H1 (cell line): ENCODE results near the gene FRK. TPM values are rescaled to one million over a fixed set of nuclear protein-coding genes. Genes with fewer than 3 reads are reported as not detected.

Source experiments
- CTCF ChIA-PET: fragments of 300-600 bp; sonication (Branson Sonifier 250); formaldehyde crosslinking; loops from one replicate; lab custom pipeline; 2021; ENCODE audit not compliant: partially characterized antibody; lab: Charles Lee
- POLR2A ChIA-PET: fragments of 300-600 bp; sonication (Branson Sonifier 250); formaldehyde crosslinking; loops from one replicate; lab custom pipeline; 2021; ENCODE audit warnings: inconsistent platforms; ENCODE audit not compliant: partially characterized antibody; lab: Charles Lee
- DNase-seq, 2 experiments: peaks; one replicate each; pipeline versions ENCODE4 v3.0.0 to v3.0.0-alpha.2; 2010 to 2022; ENCODE audit warnings: low spot score in 2 of 2, low read depth in 1 of 2, mixed read lengths in 1 of 2
- FAIRE-seq: peaks from 2 replicates; lab custom pipeline; 2011; peaks lifted over from hg19 to GRCh38; lab: Jason Lieb, UNC
- H2AFZ ChIP-seq: 2 replicates; pipeline ENCODE4 v1.8.1; 2012; ENCODE audit warnings: low read length, inconsistent platforms
- H2AK5ac ChIP-seq: 2 replicates; pipeline ENCODE4 v1.6.1; 2013; ENCODE audit warnings: low read depth, low read length
- H2BK120ac ChIP-seq: replicated peaks from 2 replicates; pipeline ENCODE3; 2013; ENCODE audit warnings: low read depth, low read length, inconsistent platforms
- H2BK12ac ChIP-seq: 2 replicates; pipeline ENCODE4 v1.6.1; 2013; ENCODE audit warnings: low read depth, low read length
- H2BK15ac ChIP-seq: 2 replicates; pipeline ENCODE4 v1.6.1; 2013; ENCODE audit warnings: low read length
- H2BK20ac ChIP-seq: 2 replicates; pipeline ENCODE4 v1.6.1; 2013; ENCODE audit warnings: low read length
- H2BK5ac ChIP-seq: 2 replicates; pipeline ENCODE4 v1.6.1; 2013; ENCODE audit warnings: low read depth, low read length
- H3K14ac ChIP-seq: 2 replicates; pipeline ENCODE4 v1.6.1; 2013; ENCODE audit warnings: inconsistent platforms; ENCODE audit not compliant: insufficient read length
- H3K18ac ChIP-seq: 2 replicates; pipeline ENCODE4 v1.6.1; 2013; ENCODE audit warnings: low read length; ENCODE audit errors: extremely low read depth
- H3K23ac ChIP-seq: 2 replicates; pipeline ENCODE4 v1.6.1; 2013; ENCODE audit warnings: inconsistent platforms; ENCODE audit not compliant: insufficient read length
- H3K23me2 ChIP-seq: 2 replicates; pipeline ENCODE4 v1.6.1; 2013; ENCODE audit warnings: low read depth, low read length
- H3K27ac ChIP-seq: 2 replicates; pipeline ENCODE4 v1.6.1; 2011; ENCODE audit warnings: low read depth, low read length, inconsistent platforms
- H3K27me3 ChIP-seq, 4 experiments: replicated peaks in 1 of 4; 1 replicate in 1 of 4; 2 replicates in 3 of 4; pipeline versions ENCODE4 v1.6.1 to v1.8.1; 2011 to 2013; ENCODE audit warnings: low read length in 3 of 4, mild to moderate bottlenecking in 3 of 4, inconsistent platforms in 2 of 4, mixed read lengths in 2 of 4, moderate library complexity in 1 of 4; ENCODE audit not compliant: control insufficient read depth in 3 of 4, insufficient read depth in 3 of 4; ENCODE audit errors: extremely low read depth in 1 of 4
- H3K36me3 ChIP-seq, 4 experiments: 2 replicates each; pipeline versions ENCODE4 v1.6.1 to v1.8.1; 2011 to 2013; ENCODE audit warnings: mild to moderate bottlenecking in 4 of 4, low read length in 3 of 4, moderate library complexity in 2 of 4, control low read depth in 1 of 4, inconsistent platforms in 1 of 4; ENCODE audit not compliant: insufficient read depth in 4 of 4, control insufficient read depth in 2 of 4
- H3K4ac ChIP-seq: replicated peaks from 2 replicates; pipeline ENCODE3; 2013; ENCODE audit warnings: low read length, low read depth, mixed read lengths, inconsistent platforms; ENCODE audit not compliant: insufficient read length
- H3K4me1 ChIP-seq, 4 experiments: replicated peaks in 1 of 4; 1 replicate in 1 of 4; 2 replicates in 3 of 4; pipeline versions ENCODE4 v1.6.1 to v1.8.1; 2011 to 2013; ENCODE audit warnings: low read length in 3 of 4, inconsistent platforms in 2 of 4, mixed read lengths in 1 of 4; ENCODE audit not compliant: insufficient read depth in 4 of 4, control insufficient read depth in 3 of 4
- H3K4me2 ChIP-seq, 2 experiments: 2 replicates each; pipeline versions ENCODE4 v1.6.1 to v1.8.1; 2011 to 2013; ENCODE audit warnings: low read depth in 2 of 2, low read length in 2 of 2, control low read depth in 1 of 2, inconsistent platforms in 1 of 2, mild to moderate bottlenecking in 1 of 2; ENCODE audit not compliant: insufficient read depth in 1 of 2
- H3K4me3 ChIP-seq, 4 experiments: fragments of 200-600, 300-600 bp in 1 of 4; sonication (generic), shearing (Covaris generic), sonication (Bioruptor Twin) in 1 of 4; 2 replicates each; pipeline versions ENCODE4 v1.5.1 to v1.8.1; 2011 to 2016; ENCODE audit warnings: low read length in 4 of 4, low read depth in 3 of 4, control low read depth in 2 of 4, inconsistent platforms in 2 of 4, mild to moderate bottlenecking in 2 of 4, mixed read lengths in 1 of 4, moderate library complexity in 1 of 4; ENCODE audit not compliant: insufficient read depth in 2 of 4; ENCODE audit errors: extremely low read depth in 1 of 4
- H3K56ac ChIP-seq: replicated peaks from 2 replicates; pipeline ENCODE3; 2013; ENCODE audit warnings: low read depth, mild to moderate bottlenecking, mixed read lengths, low read length, inconsistent platforms; ENCODE audit not compliant: insufficient read length
- H3K79me1 ChIP-seq: 2 replicates; pipeline ENCODE4 v1.6.1; 2013; ENCODE audit warnings: low read depth, low read length, control low read depth
- H3K79me2 ChIP-seq, 2 experiments: 2 replicates each; pipeline versions ENCODE4 v1.6.1 to v1.8.1; 2012 to 2013; ENCODE audit warnings: low read length in 2 of 2, mild to moderate bottlenecking in 2 of 2, inconsistent platforms in 1 of 2; ENCODE audit not compliant: insufficient read depth in 2 of 2, control insufficient read depth in 1 of 2
- H3K9ac ChIP-seq, 4 experiments: replicated peaks in 1 of 4; 1 replicate in 1 of 4; 2 replicates in 3 of 4; pipeline versions ENCODE4 v1.6.1 to v1.8.1; 2011 to 2013; ENCODE audit warnings: low read depth in 3 of 4, low read length in 3 of 4, control low read depth in 2 of 4, mild to moderate bottlenecking in 2 of 4, moderate library complexity in 2 of 4, inconsistent platforms in 1 of 4; ENCODE audit errors: extremely low read depth in 1 of 4
- H3K9me3 ChIP-seq, 2 experiments: 2 replicates each; pipeline versions ENCODE4 v1.6.1 to v1.8.1; 2012 to 2013; ENCODE audit warnings: mild to moderate bottlenecking in 2 of 2, moderate library complexity in 2 of 2, control low read depth in 1 of 2, inconsistent platforms in 1 of 2, low read depth in 1 of 2, low read length in 1 of 2, mixed read lengths in 1 of 2; ENCODE audit not compliant: insufficient read depth in 2 of 2
- H4K20me1 ChIP-seq, 2 experiments: replicated peaks in 1 of 2; 2 replicates each; pipeline versions ENCODE3 to v1.8.1; 2011 to 2013; ENCODE audit warnings: inconsistent platforms in 2 of 2, low read length in 2 of 2, mild to moderate bottlenecking in 1 of 2; ENCODE audit not compliant: insufficient read depth in 2 of 2, control insufficient read depth in 1 of 2
- H4K5ac ChIP-seq: 2 replicates; pipeline ENCODE4 v1.6.1; 2013; ENCODE audit warnings: low read length, low read depth, mixed read lengths, inconsistent platforms; ENCODE audit not compliant: insufficient read length
- H4K8ac ChIP-seq: 2 replicates; pipeline ENCODE4 v1.8.0; 2013; ENCODE audit warnings: mild to moderate bottlenecking, moderate library complexity, low read length, inconsistent platforms; ENCODE audit not compliant: insufficient read depth; ENCODE audit errors: extremely low read depth
- H4K91ac ChIP-seq: replicated peaks from 2 replicates; pipeline ENCODE3; 2013; ENCODE audit warnings: low read length, mixed read lengths, inconsistent platforms; ENCODE audit not compliant: insufficient read length
- RBBP5 ChIP-seq: IDR thresholded peaks from 2 replicates; pipeline ENCODE4 v1.7.1; 2012; ENCODE audit warnings: low read depth, mild to moderate bottlenecking, inconsistent platforms, low read length, moderate library complexity, borderline replicate concordance
- WGBS, 2 experiments: shearing (Covaris generic) in 1 of 2; methylation state at CpG; one replicate each; pipeline versions ENCODE4 v1.1.6 to v1.1.7; 2013 to 2015; ENCODE audit warnings: low lambda C conversion rate in 2 of 2, mixed read lengths in 2 of 2, inconsistent platforms in 1 of 2, low coverage in 1 of 2, missing lambda C conversion rate in 1 of 2; ENCODE audit not compliant: insufficient replicate concordance in 2 of 2, insufficient coverage in 1 of 2, insufficient read length in 1 of 2; ENCODE audit errors: extremely low coverage in 1 of 2, missing lambda C conversion rate in 1 of 2; 5-methylcytosine and 5-hydroxymethylcytosine counted together
- polyA plus RNA-seq, 7 experiments: library from polyadenylated mRNA; depleted of rRNA in 3 of 7; stranded (reverse) in 5 of 7; unstranded in 2 of 7; fragments of >200 nt in 5 of 7; fragments of 200-250 nt in 2 of 7; gene quantifications; 1 replicate in 5 of 7; 2 replicates in 1 of 7; 4 replicates in 1 of 7; pipeline versions ENCODE4 v1.2.1 to v1.2.3, GENCODE V29; 2011 to 2013; ENCODE audit warnings: missing spikeins in 2 of 7, mixed read lengths in 2 of 7
- total RNA-seq: library from RNA; stranded (reverse); fragmentation: NEBNext Ultra II Directional; extraction: Animal tissue kit (Norgen Biotek cat#: 25700); gene quantifications from 2 replicates; pipeline ENCODE4 v1.2.1, GENCODE V29; 2021

The FRK gene
- total and polyA plus RNA-seq, 2 of the 8 experiments (the other 6 are each of a cell fraction or from before 2014, with no cell fraction given), result 0.11 to 0.24 TPM

GRCh38 chr6:116036075-116036773 lies 24.5 kb downstream of the FRK start:
- Histone ChIP-seq H3K36me3 (no peaks in the 10 kb centered on the region), H2BK12ac (no peak overlapping the region), H3K79me1 (no peaks in the 10 kb centered on the region), H4K20me1 (no peaks in the 10 kb centered on the region), H2AK5ac (no peak overlapping the region), H3K9ac (no peak overlapping the region), H2BK120ac (no peak overlapping the region), H4K8ac (no peak overlapping the region), H3K23me2 (no peaks in the 10 kb centered on the region), H2AFZ (no peak overlapping the region), H3K4me3 (no peak overlapping the region), H3K27me3 (no peaks in the 10 kb centered on the region), H3K27ac (no peak overlapping the region), H2BK15ac (no peak overlapping the region), H3K4me1 (peaks cover 0 to 2% (median 0%) of the 10 kb centered on the region in 4 experiments; a peak in 1 of 7 replicates), H3K14ac (no peak overlapping the region), H2BK5ac (no peak overlapping the region), H3K23ac (no peak overlapping the region), H3K18ac (no peak overlapping the region), H3K9me3 (no peaks in the 10 kb centered on the region), H4K91ac (no peak overlapping the region), H3K4me2 (no peak overlapping the region), H3K79me2 (no peaks in the 10 kb centered on the region), H2BK20ac (no peak overlapping the region), H4K5ac (no peak overlapping the region), H3K56ac (no peak overlapping the region), H3K4ac (no peak overlapping the region)
- ChIA-PET CTCF (interaction anchor here (0.8 to 1.5 kb wide), 2 partner anchors 10 to 42 kb away, joined by 3 read pairs; no protein-coding TSS in a partner anchor), POLR2A (no interaction called here)
- FAIRE-seq (no peak), DNase-seq (no peak)
- WGBS, 2 experiments, result 84% methylated on average over 2 of the region's 2 CpGs; no CpG with 5 or more reads in 1 of the 2 experiments
- no peak for TF ChIP-seq RBBP5
